ENCODE data around the gene TAX1BP1.

GRCh38 chr7:27777662-27778061 lies 37.7 kb downstream of the TAX1BP1 start:
- TF ChIP-seq CTCF (conservative IDR thresholded peaks at IDR 0.05; ENCODE audit: low read depth, low read length), result no peak
- no peak for TF ChIP-seq EZH2 (IDR thresholded peaks at IDR 0.05; ENCODE audit: low read length, unreplicated experiment)
- TF ChIP-seq EZH2phosphoT487 (IDR thresholded peaks at IDR 0.05; ENCODE audit: borderline replicate concordance, low read length), result no peak

Measured in PC-3 (cell line).